ENCODE data around the gene MCAT.
"Not testable (repeated sequence)": the region's sequence is repeated elsewhere in the genome, so short reads cannot be mapped to it uniquely, and the experiment has no call there.

MCAT gene

DNA sequence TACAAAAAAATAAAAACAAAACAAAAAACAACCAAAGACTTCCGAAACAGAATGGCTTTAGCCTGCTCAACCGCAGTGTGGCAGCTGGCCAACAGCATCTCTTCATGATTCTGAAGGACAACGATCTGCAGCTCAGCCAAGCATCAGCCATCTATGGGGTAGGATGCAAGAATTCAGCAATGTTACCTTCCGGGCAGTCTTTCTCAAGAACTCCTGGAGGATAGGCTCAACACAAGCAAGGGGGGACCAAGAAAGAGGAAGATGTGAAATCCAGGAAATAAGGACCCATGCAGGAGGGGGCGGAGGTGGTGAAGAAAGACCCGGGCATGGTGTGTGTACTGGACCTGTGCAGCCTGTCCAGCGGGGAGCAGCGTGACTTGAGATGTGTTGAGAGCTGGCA, 4.6 kb upstream of the MCAT start:
- TF ChIP-seq, protein P1, sequence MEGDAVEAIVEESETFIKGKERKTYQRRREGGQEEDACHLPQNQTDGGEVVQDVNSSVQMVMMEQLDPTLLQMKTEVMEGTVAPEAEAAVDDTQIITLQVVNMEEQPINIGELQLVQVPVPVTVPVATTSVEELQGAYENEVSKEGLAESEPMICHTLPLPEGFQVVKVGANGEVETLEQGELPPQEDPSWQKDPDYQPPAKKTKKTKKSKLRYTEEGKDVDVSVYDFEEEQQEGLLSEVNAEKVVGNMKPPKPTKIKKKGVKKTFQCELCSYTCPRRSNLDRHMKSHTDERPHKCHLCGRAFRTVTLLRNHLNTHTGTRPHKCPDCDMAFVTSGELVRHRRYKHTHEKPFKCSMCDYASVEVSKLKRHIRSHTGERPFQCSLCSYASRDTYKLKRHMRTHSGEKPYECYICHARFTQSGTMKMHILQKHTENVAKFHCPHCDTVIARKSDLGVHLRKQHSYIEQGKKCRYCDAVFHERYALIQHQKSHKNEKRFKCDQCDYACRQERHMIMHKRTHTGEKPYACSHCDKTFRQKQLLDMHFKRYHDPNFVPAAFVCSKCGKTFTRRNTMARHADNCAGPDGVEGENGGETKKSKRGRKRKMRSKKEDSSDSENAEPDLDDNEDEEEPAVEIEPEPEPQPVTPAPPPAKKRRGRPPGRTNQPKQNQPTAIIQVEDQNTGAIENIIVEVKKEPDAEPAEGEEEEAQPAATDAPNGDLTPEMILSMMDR (IDR thresholded peaks at IDR 0.05; ENCODE audit: borderline replicate concordance, insufficient read depth, low read depth, low read length), result no peak
- no peak overlapping the region for H3K4me3 ChIP-seq (ENCODE audit: low read depth, low read length)

DNA sequence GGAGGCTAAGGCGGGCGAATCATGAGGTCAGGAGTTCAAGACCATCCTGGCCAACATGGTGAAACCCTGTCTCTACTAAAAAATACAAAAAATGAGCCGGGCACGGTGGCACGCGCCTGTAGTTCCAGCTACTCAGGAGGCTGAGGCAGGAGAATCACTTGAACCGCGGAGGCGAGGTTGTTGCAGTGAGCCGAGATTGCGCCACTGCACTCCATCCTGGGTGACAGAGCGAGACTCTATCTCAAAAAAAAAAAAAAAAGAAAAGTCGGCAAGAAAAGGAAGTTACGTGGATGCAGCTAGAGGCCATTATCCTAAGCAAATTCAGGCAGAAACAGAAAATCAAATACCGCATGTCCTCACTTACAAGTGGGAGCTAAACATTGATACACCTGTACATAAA, 3.1 kb upstream of the MCAT start:
- H3K4me3 ChIP-seq (ENCODE audit: low read depth, low read length), result not testable (repeated sequence)

DNA sequence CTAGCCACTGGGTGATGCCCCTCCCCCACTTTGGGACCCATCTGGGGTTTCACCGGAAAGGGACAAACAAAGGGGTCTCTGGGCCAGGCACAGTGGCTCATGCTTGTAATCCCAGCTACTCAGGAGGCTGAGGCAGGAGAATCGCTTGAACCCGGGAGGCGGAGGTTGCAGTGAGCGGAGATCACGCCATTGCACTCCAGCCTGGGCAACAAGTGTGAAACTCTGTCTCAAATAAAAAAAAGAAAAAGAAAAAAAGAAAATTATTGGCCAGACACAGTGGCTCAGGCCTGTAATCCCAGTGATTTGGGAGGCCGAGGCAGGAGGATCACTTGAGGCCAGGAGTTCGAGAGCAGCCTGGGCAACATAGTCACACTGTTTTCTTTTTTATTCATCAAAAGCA, 2.2 kb upstream of the MCAT start:
- H3K4me3 ChIP-seq (ENCODE audit: low read depth, low read length), result not testable (repeated sequence)

DNA sequence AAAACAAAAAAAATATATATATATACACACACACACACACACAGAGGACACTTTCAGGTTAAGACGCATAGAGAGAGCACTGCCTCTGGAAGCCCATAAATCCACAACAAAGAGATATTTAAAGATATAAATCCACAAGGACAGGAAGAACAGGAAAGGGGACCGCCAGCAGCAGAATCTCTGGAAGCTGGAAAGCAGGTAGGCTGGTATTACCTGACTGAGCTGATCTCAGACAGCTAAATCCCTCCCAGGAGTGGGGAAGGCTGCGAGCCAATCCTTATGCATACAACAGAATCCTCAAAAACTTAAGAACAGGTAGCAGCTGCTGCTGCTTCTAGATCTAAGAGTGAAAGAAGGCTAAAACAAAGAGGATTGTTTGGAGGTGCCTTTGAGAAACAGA, 1.8 kb upstream of the MCAT start:
- TF ChIP-seq, protein P1 (IDR thresholded peaks at IDR 0.05; ENCODE audit: borderline replicate concordance, insufficient read depth, low read depth, low read length), result no peak

DNA sequence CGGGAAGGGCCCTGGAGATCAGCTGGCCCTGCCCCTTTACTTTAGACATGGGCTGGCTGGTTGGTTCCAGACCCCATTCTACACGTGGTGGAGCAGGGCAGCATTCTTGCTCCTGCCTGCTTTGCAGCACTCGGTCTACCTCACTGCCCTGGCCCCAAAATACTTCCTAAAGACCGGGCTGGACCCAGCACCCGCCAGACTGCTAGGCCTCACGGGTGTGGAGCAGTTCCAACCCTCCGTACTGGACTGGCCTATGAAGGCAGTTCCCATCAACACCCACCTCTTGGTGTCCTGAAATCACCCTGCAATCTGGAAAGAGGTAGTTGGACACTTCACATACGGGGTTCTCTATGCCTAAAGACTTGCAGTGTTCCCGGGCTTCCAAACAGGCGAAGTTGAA, 6.4 kb downstream of the MCAT start:
- TF ChIP-seq, protein P1 (IDR thresholded peaks at IDR 0.05; ENCODE audit: borderline replicate concordance, insufficient read depth, low read depth, low read length), result no peak
- H3K4me3 ChIP-seq (ENCODE audit: low read depth, low read length), result no peak overlapping the region

More for the DNA sequence above, 1.8 kb upstream of the MCAT start:
- no peak overlapping the region for H3K4me3 ChIP-seq (ENCODE audit: low read depth, low read length)

DNA sequence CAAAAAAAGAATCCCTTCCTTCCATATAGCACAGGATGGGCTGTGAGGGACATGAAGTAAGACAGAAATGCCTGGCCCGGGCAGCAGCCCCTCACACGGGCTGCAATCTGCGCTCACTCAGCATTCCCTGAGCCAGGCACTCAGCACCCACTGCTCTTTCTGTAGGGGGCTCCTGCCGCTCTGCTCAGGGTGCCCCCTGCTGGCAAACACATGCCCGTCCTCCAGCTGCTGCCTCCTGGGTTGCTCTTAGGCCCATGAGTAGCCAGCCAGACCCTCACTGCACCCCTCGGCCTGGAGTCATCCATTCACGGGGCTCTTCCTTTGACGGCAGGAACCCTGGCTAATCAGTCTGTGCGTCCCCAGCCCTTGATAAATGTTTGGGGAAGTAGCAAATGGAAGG, 6.9 kb downstream of the MCAT start:
- TF ChIP-seq, protein P1 (IDR thresholded peaks at IDR 0.05; ENCODE audit: borderline replicate concordance, insufficient read depth, low read depth, low read length), result peak; percentile 92
- no peak overlapping the region for H3K4me3 ChIP-seq (ENCODE audit: low read depth, low read length)

DNA sequence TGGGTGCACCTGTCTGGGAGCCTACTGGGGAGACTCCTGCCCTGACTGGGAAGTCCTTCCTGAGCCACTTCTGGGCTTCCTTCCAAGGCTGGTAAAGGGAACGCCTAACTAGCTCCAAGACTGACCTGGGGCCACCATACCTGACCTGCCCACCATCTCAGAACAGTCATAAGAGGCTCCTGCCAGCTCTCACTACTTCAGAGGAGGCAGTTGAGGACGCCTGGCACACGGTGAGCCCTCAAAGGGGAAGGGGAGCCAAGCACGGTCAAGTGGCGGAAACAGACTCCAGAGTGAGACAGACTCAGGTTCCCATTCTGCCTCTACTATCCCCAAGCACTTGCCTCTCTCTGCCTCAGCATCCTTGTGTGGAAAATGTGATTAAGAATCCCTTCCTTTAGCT, 7.6 kb downstream of the MCAT start:
- H3K4me3 ChIP-seq (ENCODE audit: low read depth, low read length), result no peak overlapping the region
- TF ChIP-seq, protein P1 (IDR thresholded peaks at IDR 0.05; ENCODE audit: borderline replicate concordance, insufficient read depth, low read depth, low read length), result no peak

DNA sequence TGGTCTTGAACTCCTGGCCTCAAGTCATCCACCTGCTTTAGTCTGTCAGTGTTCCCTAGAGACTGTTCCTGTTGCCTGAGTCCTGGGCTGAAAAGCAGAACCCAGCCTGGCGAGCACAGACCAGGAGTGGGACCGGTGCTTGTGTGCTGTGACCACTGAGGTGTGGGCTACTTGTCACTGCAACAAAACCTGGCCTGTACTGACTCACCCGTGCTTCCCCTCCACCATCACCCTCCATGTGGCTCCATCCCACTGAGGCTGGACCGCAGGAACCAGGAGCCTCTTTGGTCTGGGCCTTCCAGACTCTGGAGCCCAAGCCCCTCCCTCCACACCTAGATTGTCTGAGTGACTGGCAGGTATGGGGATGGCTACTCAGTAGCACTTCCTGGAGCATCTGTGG, 8.6 kb downstream of the MCAT start:
- TF ChIP-seq, protein P1 (IDR thresholded peaks at IDR 0.05; ENCODE audit: borderline replicate concordance, insufficient read depth, low read depth, low read length), result no peak
- no peak overlapping the region for H3K4me3 ChIP-seq (ENCODE audit: low read depth, low read length)
